ENCODE data around the gene ASMTL.

Gene ASMTL

GRCh38 chrX:1358793-1359476 is 93.8 kb downstream of the ASMTL start:
- TF ChIP-seq CTCF (IDR thresholded peaks at IDR 0.05) = no peak
- intact Hi-C loops (cut with DNase I; ENCODE audit: low total_unique reads) = no loop called here

GRCh38 chrX:1357993-1358392 is 94.7 kb downstream of the ASMTL start:
- peaks cover 21 to 48% (median 23%) of the 10 kb centered on the region in 3 donors for H3K36me3 ChIP-seq
- no peak overlapping the region for H3K27ac ChIP-seq
- H3K4me3 ChIP-seq = no peak overlapping the region
- TF ChIP-seq CTCF (IDR thresholded peaks at IDR 0.05) = no peak
- no peaks in the 10 kb centered on the region for H3K4me1 ChIP-seq
- intact Hi-C loops (cut with DNase I; ENCODE audit: low total_unique reads) = no loop called here
- H3K9me3 ChIP-seq = peaks cover 0 to 10% (median 6%) of the 10 kb centered on the region in 3 donors
- no peaks in the 10 kb centered on the region for H3K27me3 ChIP-seq
- no peak for DNase-seq

More at GRCh38 chrX:1358793-1359476, 93.8 kb downstream of the ASMTL start:
- no peak overlapping the region for H3K4me3 ChIP-seq
- no peaks in the 10 kb centered on the region for H3K27me3 ChIP-seq
- H3K9me3 ChIP-seq = peaks cover 0 to 10% (median 6%) of the 10 kb centered on the region in 3 donors
- no peak for DNase-seq
- H3K4me1 ChIP-seq = no peaks in the 10 kb centered on the region
- H3K36me3 ChIP-seq = peaks cover 21 to 50% (median 31%) of the 10 kb centered on the region in 3 donors
- H3K27ac ChIP-seq = no peak overlapping the region

- no peak for TF ChIP-seq CTCF (IDR thresholded peaks at IDR 0.05)
- H3K27me3 ChIP-seq = no peaks in the 10 kb centered on the region
- H3K27ac ChIP-seq = no peak overlapping the region
- no peak for DNase-seq
- H3K36me3 ChIP-seq = peaks cover 18 to 29% (median 24%) of the 10 kb centered on the region in 3 donors
- H3K4me3 ChIP-seq = no peak overlapping the region
- intact Hi-C loops (cut with DNase I; ENCODE audit: low total_unique reads) = no loop called here
- peaks cover 0 to 10% (median 6%) of the 10 kb centered on the region in 3 donors for H3K9me3 ChIP-seq
- H3K4me1 ChIP-seq = no peaks in the 10 kb centered on the region
These were observed 97.3 kb downstream of the ASMTL start for GRCh38 chrX:1355131-1356046.

- intact Hi-C loops (cut with DNase I; ENCODE audit: low total_unique reads) = no loop called here
- DNase-seq = no peak
- Histone ChIP-seq H3K27ac (no peak overlapping the region), H3K9me3 (peaks cover 0 to 10% (median 6%) of the 10 kb centered on the region in 3 donors), H3K4me1 (no peaks in the 10 kb centered on the region), H3K27me3 (no peaks in the 10 kb centered on the region), H3K36me3 (peaks cover 17 to 22% (median 21%) of the 10 kb centered on the region in 3 donors), H3K4me3 (no peak overlapping the region)
- no peak for TF ChIP-seq CTCF (IDR thresholded peaks at IDR 0.05)
These were observed 98.4 kb downstream of the ASMTL start for GRCh38 chrX:1354036-1355019.

Measured in tibial artery (tissue), 4 donors.